GM21528 (cell line): ENCODE data around the gene KTI12.

Source experiments
- ATAC-seq: cut with Tn5 transposase; IDR thresholded peaks from one replicate; pipeline ENCODE4 v1.9.1; 2021; ENCODE audit warnings: mild to moderate bottlenecking, moderate library complexity; ENCODE audit not compliant: unreplicated experiment, low FRiP score

The KTI12 gene

DNA sequence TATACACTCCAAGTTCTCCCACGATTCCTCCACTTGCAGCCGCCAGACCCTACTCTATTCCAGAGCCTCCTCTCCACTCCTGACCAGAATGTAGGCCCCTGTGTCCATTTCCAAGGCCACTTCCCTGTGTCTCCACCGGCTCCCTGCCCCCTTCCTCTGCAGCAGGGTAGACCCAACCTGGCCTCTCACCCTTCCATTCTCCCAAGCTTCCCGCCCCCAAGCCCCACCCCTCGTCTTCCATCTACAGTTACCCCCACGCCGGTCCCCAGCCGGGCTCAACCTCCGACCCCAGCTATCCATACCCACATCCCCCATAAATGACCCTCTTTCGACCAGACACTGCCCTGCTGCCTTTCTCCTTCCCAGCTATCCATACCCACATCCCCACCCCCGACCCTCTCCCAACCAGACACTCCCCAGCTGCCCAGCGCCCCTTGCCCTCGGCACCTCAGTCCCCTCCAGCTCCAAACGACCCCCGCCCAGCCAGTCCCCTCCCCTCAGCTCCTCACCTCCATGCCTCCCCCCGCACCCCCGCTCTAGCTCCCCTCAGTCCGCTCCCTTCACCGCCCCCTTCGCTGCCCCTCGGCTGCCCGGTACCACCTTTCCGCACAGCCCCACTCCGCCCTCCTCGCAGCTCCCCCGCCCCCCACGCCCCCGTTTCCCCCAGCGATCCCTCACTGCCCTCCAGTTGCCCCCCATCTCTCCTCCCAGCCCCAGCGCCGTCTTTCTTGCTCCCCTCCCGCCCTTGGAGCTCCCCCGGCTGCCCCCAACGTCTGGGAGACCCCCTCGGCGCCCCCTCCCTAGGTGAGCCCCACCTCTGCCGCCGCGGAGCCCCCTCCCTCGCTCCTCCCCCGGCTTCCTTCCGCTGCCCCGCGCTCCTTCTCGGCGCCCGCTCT, 43.8 kb downstream of the KTI12 start:
- ATAC-seq: no peak

DNA sequence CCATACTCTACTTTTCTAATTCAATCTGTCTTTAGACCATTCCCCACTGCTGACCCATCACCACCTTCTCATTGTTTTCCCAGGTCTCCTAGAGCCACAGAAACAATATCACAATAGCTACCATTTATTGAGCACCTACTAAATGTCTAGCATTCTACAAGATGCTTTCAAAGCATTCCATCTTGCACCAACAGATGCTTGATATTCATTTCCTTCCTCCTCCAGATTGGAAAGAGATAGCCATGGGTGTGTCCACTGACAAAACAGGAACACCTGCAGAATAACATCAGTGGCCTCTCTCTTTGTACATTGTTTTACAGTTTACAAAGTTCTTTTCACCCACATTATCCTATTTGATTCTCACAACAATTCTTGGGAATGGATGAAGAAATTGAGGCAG, 45.4 kb downstream of the KTI12 start:
- ATAC-seq: no peak

DNA sequence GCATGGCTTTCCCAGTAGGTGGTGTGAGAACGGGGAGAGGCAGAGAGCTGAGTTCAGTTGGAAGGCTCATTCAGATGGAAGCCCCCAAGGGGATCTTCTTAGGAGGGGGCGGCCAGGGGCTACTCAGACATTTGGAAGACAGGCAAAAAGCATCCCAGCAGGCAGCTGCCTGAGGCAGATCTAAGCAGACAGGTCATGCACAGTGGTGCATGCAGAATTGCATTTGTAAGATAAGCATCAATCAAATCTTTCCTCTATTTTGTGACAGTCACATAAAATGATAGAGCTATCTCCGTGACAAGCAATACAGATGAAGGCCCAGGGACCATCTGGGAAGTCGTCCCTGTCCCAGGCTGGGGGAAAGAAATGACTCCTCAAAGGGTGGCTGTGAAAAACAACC, 46.9 kb downstream of the KTI12 start:
- ATAC-seq: no peak

DNA sequence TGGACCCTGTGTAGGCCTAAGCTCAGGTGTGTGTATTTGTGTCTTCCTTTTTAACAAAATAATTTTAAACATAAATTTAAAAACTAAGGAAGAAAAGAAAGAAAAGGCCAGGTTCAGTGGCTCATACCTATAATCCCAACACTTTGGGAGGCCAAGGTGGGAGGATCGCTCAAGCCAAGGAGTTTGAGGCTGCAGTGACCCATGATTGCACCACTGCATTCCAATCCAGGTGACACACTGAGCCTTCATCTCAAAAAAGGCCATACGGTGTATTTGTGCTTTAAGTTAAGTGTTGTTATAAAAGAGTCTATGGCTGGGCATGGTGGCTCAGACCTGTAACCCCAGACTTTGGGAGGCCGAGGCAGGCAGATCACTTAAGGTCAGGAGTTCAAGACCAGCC, 51.4 kb downstream of the KTI12 start:
- no peak for ATAC-seq
